Adrenal gland (tissue), 12 donors: ENCODE measurements around the gene HINT3. TPM values are rescaled to one million over a fixed set of nuclear protein-coding genes. Genes with fewer than 3 reads are reported as not detected.

Experiments used
- DNase-seq, 7 donors: peaks; one replicate each; pipeline ENCODE4 v3.0.0-alpha.2; 2019 to 2020
- H3K27ac ChIP-seq, 5 donors: fragments of 200-600 bp; sonication (generic) in 4 of 5; 1 replicate in 3 of 5; 2 replicates in 2 of 5; pipeline versions ENCODE4 v1.5.1 to v1.8.0; 2016 to 2020; ENCODE audit warnings: mild to moderate bottlenecking in 1 of 5
- H3K27me3 ChIP-seq: fragments of 200-600 bp; 2 replicates; pipeline ENCODE4 v1.8.0; 2021
- H3K36me3 ChIP-seq, 2 donors: fragments of 200-600 bp; replicated peaks in 1 of 2; 1 replicate in 1 of 2; 2 replicates in 1 of 2; pipeline versions ENCODE4 v1.5.1 to v1.8.0; 2018 to 2022
- H3K4me1 ChIP-seq, 2 donors: fragments of 200-600 bp; replicated peaks in 1 of 2; 1 replicate in 1 of 2; 2 replicates in 1 of 2; pipeline versions ENCODE4 v1.5.1 to v1.8.0; 2018 to 2021
- H3K4me3 ChIP-seq, 4 donors: fragments of 200-600 bp; sonication (generic) in 3 of 4; one replicate each; pipeline ENCODE4 v1.5.1; 2016 to 2018
- H3K9me3 ChIP-seq, 3 donors: fragments of 200-600 bp; sonication (generic) in 1 of 3; replicated peaks in 1 of 3; 1 replicate in 2 of 3; 2 replicates in 1 of 3; pipeline versions ENCODE4 v1.5.1 to v1.8.0; 2016 to 2021
- POLR2A ChIP-seq, 2 donors: fragments of 450-650 bp; IDR thresholded peaks; one replicate each; pipeline ENCODE4 v1.6.1; 2017; ENCODE audit warnings: antibody characterized with exemption in 2 of 2, mild to moderate bottlenecking in 2 of 2, moderate library complexity in 1 of 2
- WGBS, 4 donors: extraction: QIAGEN DNeasy Blood & Tissue Kit in 2 of 4; methylation state at CpG; one replicate each; pipeline versions ENCODE4 v1.1.5 to v1.1.7; 2013 to 2017; 5-methylcytosine and 5-hydroxymethylcytosine counted together
- intact Hi-C, 2 donors: fragments of 100-400 bp; cut with DNase I; formaldehyde crosslinking; loops; one replicate each; pipeline versions ENCODE4 v1.14.1 to v1.15.0; 2022 to 2023
- polyA plus RNA-seq, 3 donors: library from polyadenylated mRNA; stranded (reverse); fragments of 200-250 nt in 2 of 3; fragments of 350-450 nt in 1 of 3; fragmentation: Illumina TruSeq in 1 of 3; extraction: RNeasy Lipid Tissue Mini Kit (QIAGEN cat#74804) in 1 of 3; gene quantifications; one replicate each; pipeline ENCODE4 v1.2.3, GENCODE V29; 2013 to 2014
- total RNA-seq, 9 donors: library from RNA; depleted of rRNA in 4 of 9; stranded (reverse); fragments of >200 nt in 4 of 9; fragments of 120-200 nt in 1 of 9; fragmentation: NEBNext Ultra II Directional in 1 of 9; extraction: Animal tissue kit (Norgen Biotek cat#: 25700) in 1 of 9; gene quantifications; one replicate each; pipeline versions ENCODE4 v1.1.0 to v1.2.4, GENCODE V29; 2013 to 2023
- TF ChIP-seq, protein P1 (sequence below), 6 experiments: fragments of 450-650 bp in 4 of 6; fragments of 200-600 bp in 2 of 6; sonication (generic) in 1 of 6; IDR thresholded peaks; 1 replicate in 5 of 6; 2 replicates in 1 of 6; pipeline versions ENCODE4 v1.5.1 to v1.8.0; 2016 to 2021; ENCODE audit warnings: antibody characterized with exemption in 6 of 6, mild to moderate bottlenecking in 2 of 6, moderate library complexity in 1 of 6
- donor health status: healthy with polysubstance abuse.
- donor health status: Bipolar disorder and iron deficiency.
- donor health status: DM: yes; HTN: yes; CAD: no.
- donor health status: DM: no; HTN: no; CAD: no.
- donor health status: DM: no; HTN: no; CAD: no.
- donor health status: DM: yes; HTN: yes; CAD: no.

HINT3 gene
- total and polyA plus RNA-seq, 12 donors, result 4.7 to 40.6 (median 30.4) TPM

DNA sequence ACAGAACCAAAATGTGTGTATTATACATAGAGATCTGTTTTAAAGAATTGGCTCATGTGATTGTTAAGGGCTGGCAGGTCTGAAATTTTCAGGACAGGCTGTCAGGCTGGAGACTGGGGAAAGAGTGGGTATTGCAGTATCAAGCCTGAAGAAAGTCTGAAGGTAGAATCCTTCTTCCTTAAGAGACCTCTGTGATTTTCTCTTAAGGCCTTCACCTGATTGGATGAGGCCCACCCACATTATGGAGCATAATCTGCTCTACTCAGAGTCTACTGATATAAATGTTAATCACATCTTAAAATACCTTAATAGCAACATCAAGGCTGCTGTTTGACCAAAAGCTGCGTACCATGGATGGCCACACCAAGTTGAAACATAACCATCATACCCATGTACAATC is 43.4 kb upstream of the HINT3 start:
- H3K4me1 ChIP-seq, result peaks cover under 1 to 14% of the 10 kb centered on the region in 2 donors
- peak overlapping the region in 3 of 5 donors; percentile 15 to 64 (median 40) for H3K27ac ChIP-seq
- H3K4me3 ChIP-seq, result no peak overlapping the region
- intact Hi-C loops, result no loop called here
- peaks cover 0 to 44% of the 10 kb centered on the region in 2 donors for H3K36me3 ChIP-seq
- no peak for DNase-seq
- H3K9me3 ChIP-seq, result no peaks in the 10 kb centered on the region
- no peaks in the 10 kb centered on the region for H3K27me3 ChIP-seq
- no peak for TF ChIP-seq POLR2A (IDR thresholded peaks at IDR 0.05)
- TF ChIP-seq, protein P1, sequence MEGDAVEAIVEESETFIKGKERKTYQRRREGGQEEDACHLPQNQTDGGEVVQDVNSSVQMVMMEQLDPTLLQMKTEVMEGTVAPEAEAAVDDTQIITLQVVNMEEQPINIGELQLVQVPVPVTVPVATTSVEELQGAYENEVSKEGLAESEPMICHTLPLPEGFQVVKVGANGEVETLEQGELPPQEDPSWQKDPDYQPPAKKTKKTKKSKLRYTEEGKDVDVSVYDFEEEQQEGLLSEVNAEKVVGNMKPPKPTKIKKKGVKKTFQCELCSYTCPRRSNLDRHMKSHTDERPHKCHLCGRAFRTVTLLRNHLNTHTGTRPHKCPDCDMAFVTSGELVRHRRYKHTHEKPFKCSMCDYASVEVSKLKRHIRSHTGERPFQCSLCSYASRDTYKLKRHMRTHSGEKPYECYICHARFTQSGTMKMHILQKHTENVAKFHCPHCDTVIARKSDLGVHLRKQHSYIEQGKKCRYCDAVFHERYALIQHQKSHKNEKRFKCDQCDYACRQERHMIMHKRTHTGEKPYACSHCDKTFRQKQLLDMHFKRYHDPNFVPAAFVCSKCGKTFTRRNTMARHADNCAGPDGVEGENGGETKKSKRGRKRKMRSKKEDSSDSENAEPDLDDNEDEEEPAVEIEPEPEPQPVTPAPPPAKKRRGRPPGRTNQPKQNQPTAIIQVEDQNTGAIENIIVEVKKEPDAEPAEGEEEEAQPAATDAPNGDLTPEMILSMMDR (IDR thresholded peaks at IDR 0.05), result no peak
- WGBS, 4 donors, result 95 to 100% (median 99%) methylated on average over 1 of the region's 1 CpG

DNA sequence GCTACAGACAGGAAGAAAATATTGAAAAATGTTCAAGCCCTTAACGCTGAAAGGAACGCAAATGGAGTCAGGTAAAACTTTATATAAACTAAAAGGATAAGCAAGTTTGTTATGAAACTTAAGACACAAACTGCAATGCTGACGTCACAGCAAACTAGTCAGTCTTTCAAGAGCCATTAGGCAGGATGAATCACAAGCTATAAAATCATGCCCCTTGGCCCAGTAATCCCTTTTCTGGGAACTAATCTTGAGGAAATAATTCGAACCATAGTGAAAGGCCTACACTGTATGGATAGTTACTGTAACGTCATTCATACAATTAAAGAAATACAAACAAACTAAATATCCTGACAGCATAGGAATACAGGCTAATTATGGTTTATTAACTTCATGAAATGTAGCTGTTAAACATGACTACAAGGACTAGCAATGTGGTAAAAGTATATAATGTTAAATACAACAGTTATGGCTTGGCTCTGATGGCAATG is 42.7 kb upstream of the HINT3 start:
- H3K27ac ChIP-seq, result peak overlapping the region in 3 of 5 donors; percentile 15 to 64 (median 42)
- H3K4me3 ChIP-seq, result no peak overlapping the region
- H3K9me3 ChIP-seq, result no peaks in the 10 kb centered on the region
- peak in 6 of 7 donors; percentile 35 to 71 (median 54) for DNase-seq
- 41 to 54% (median 47%) methylated on average over 5 of the region's 5 CpGs for WGBS, 4 donors
- H3K36me3 ChIP-seq, result peaks cover 0 to 36% of the 10 kb centered on the region in 2 donors
- H3K4me1 ChIP-seq, result peaks cover 8 to 21% of the 10 kb centered on the region in 2 donors
- intact Hi-C loops, result no loop called here
- no peaks in the 10 kb centered on the region for H3K27me3 ChIP-seq
- TF ChIP-seq POLR2A (IDR thresholded peaks at IDR 0.05), result no peak
- TF ChIP-seq, protein P1 (IDR thresholded peaks at IDR 0.05), result no peak

DNA sequence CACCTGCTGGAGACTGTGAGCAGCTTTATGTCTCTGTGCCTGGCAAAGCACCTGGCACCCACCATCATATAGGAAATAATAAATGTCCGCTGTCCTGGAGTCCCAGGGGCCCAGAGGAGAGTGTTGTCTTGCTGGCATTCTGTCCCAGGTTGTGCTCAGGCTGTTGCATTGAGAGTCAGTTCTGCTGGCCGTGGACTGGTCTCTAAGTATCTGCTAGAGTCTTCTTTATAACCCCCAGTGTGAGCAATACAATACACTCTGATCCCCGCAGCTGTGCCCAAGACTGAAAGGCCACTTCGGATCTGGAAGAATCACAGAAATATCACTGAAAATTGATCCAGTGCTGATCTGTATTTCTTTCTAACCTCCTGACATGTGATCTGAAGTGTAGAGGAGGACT is 38.3 kb upstream of the HINT3 start:
- Histone ChIP-seq H3K27me3 (no peaks in the 10 kb centered on the region), H3K4me3 (peak overlapping the region in 1 of 4 donors; percentile 44), H3K36me3 (peaks cover 0 to 52% of the 10 kb centered on the region in 2 donors), H3K27ac (peak overlapping the region; percentile 58 to 85 (median 75)), H3K4me1 (peaks cover 8 to 33% of the 10 kb centered on the region in 2 donors), H3K9me3 (no peaks in the 10 kb centered on the region)
- intact Hi-C loops, result no loop called here
- TF ChIP-seq POLR2A (IDR thresholded peaks at IDR 0.05), result no peak
- TF ChIP-seq, protein P1 (IDR thresholded peaks at IDR 0.05), result no peak
- WGBS, 4 donors, result 57 to 74% (median 70%) methylated on average over 4 of the region's 4 CpGs
- DNase-seq, result no peak

DNA sequence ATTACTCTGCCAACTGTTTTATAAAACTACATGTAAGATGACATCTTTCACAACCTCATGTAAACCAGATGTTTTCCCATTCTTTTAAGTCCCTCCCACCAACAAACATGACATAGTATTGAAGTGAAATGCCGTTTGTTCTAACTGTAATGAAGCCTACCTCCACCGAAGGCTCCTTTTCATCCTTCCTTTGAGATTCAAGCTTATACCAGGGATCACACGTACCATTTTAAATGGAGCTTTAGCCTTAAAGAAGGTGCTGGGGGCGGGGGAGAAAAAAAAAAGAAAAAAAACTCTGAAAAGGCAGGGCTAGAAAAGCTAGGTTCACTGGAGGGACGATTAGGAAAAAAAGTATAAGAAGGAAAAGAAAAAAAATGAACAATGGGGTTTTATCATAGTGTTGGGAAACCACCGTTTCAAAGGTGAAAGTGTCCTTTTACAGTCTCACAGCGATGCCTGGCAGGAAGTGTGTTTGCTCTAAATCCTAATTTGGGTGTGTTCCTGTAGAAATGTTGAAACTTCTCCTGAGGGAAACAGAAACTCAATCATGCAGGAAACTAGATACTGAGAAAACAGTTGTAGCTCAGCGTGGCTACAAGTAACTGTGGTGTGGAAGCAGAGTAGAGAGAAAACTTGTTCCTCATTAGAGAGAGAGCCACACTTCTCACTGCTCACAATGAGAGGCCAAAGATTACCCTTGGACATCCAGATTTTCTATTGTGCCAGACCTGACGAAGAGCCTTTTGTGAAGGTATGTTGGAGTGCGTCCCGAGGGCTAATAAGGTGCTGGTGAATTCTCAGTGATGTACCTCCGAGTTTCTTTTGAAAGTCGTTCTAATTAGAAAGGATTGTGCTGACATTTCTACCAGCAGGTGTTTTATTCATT is 37.6 kb upstream of the HINT3 start:
- peak; percentile 22 to 38 for TF ChIP-seq POLR2A (IDR thresholded peaks at IDR 0.05)
- TF ChIP-seq, protein P1 (IDR thresholded peaks at IDR 0.05), result no peak
- Histone ChIP-seq H3K36me3 (peaks cover 0 to 59% of the 10 kb centered on the region in 2 donors), H3K27ac (peak overlapping the region; percentile 58 to 85 (median 75)), H3K4me3 (peak overlapping the region in 1 of 4 donors; percentile 44), H3K9me3 (no peaks in the 10 kb centered on the region), H3K4me1 (peaks cover 11 to 34% of the 10 kb centered on the region in 2 donors), H3K27me3 (no peaks in the 10 kb centered on the region)
- WGBS, 4 donors, result 39 to 47% (median 44%) methylated on average over 13 of the region's 13 CpGs
- intact Hi-C loops, result no loop called here
- peak in 6 of 7 donors; percentile 26 to 74 (median 58) for DNase-seq
